ENCODE measurements around the gene ITFG1.
"Not testable (repeated sequence)": the region's sequence is repeated elsewhere in the genome, so short reads cannot be mapped to it uniquely, and the experiment has no call there.

ITFG1 gene

GRCh38 chr16:47150067-47150466 is 310.8 kb downstream of the ITFG1 start:
- no peak for DNase-seq (ENCODE audit: low spot score)

GRCh38 chr16:47144559-47144877 is 316.3 kb downstream of the ITFG1 start:
- DNase-seq (ENCODE audit: low spot score), result no peak

- no peak for DNase-seq (ENCODE audit: low spot score)
Observed at GRCh38 chr16:47143677-47144558, 316.9 kb downstream of the ITFG1 start, which contains the start of gene NETO2. Gene NETO2 (minus strand): TSS chr16:47143945. CDS start chr16:47143612, 333 bp downstream.

GRCh38 chr16:47142821-47143676 is 317.8 kb downstream of the ITFG1 start:
- no peak for DNase-seq (ENCODE audit: low spot score)

GRCh38 chr16:47142486-47142820 is 318.4 kb downstream of the ITFG1 start:
- peak; percentile 55 for DNase-seq (ENCODE audit: low spot score)

GRCh38 chr16:47141773-47142485 is 318.9 kb downstream of the ITFG1 start:
- DNase-seq (ENCODE audit: low spot score), result peak; percentile 94

- DNase-seq (ENCODE audit: low spot score), result no peak
Observed at GRCh38 chr16:47140686-47141085, 320.2 kb downstream of the ITFG1 start.

- DNase-seq (ENCODE audit: low spot score), result no peak
Observed at GRCh38 chr16:47139561-47140185, 321.2 kb downstream of the ITFG1 start.

- DNase-seq (ENCODE audit: low spot score), result not testable (repeated sequence)
Observed at GRCh38 chr16:47137925-47138324, 322.9 kb downstream of the ITFG1 start.

- no peak for DNase-seq (ENCODE audit: low spot score)
Observed at GRCh38 chr16:47136099-47136842, 324.6 kb downstream of the ITFG1 start.

GRCh38 chr16:47134550-47134949 is 326.3 kb downstream of the ITFG1 start:
- no peak for DNase-seq (ENCODE audit: low spot score)

- peak; percentile 25 for DNase-seq (ENCODE audit: low spot score)
Observed at GRCh38 chr16:47132308-47132707, 328.6 kb downstream of the ITFG1 start.

GRCh38 chr16:47129755-47130435 is 331.0 kb downstream of the ITFG1 start:
- DNase-seq (ENCODE audit: low spot score), result no peak

GRCh38 chr16:47127541-47127940 is 333.3 kb downstream of the ITFG1 start:
- no peak for DNase-seq (ENCODE audit: low spot score)

- no peak for DNase-seq (ENCODE audit: low spot score)
Observed at GRCh38 chr16:47125757-47126156, 335.1 kb downstream of the ITFG1 start.

- DNase-seq (ENCODE audit: low spot score), result no peak
Observed at GRCh38 chr16:47113130-47113529, 347.7 kb downstream of the ITFG1 start.

- DNase-seq (ENCODE audit: low spot score), result peak; percentile 22
Observed at GRCh38 chr16:47110939-47111338, 349.9 kb downstream of the ITFG1 start.

- no peak for DNase-seq (ENCODE audit: low spot score)
Observed at GRCh38 chr16:47109361-47109760, 351.5 kb downstream of the ITFG1 start.

Measured in NAMALWA (cell line).